Activated T-helper 17 cell treated with anti-CD3 and anti-CD28 coated beads, Interleukin-2, amount 50 U/mL, for 72 hours (primary cell): ENCODE measurements around the gene ENPEP. TPM values are rescaled to one million over a fixed set of nuclear protein-coding genes. Genes with fewer than 3 reads are reported as not detected.

Experiments
- ATAC-seq: fragments of 150-1000 bp; cut with Tn5 transposase; replicated peaks from 2 replicates; pipeline ENCODE4 v1.10.0; 2021; ENCODE audit warnings: mild to moderate bottlenecking, moderate library complexity
- H3K27ac Mint-ChIP-seq: one replicate; pipeline ENCODE4 v1.8.0; 2022; ENCODE audit warnings: mixed read lengths
- H3K27me3 Mint-ChIP-seq: one replicate; pipeline ENCODE4 v1.8.0; 2022; ENCODE audit warnings: mixed read lengths
- H3K36me3 Mint-ChIP-seq: one replicate; pipeline ENCODE4 v1.8.0; 2022; ENCODE audit warnings: low read depth, mild to moderate bottlenecking, mixed read lengths
- H3K4me1 Mint-ChIP-seq: one replicate; pipeline ENCODE4 v1.8.0; 2022; ENCODE audit warnings: mixed read lengths
- H3K4me3 Mint-ChIP-seq: one replicate; pipeline ENCODE4 v1.8.0; 2022; ENCODE audit warnings: mild to moderate bottlenecking, mixed read lengths
- H3K9me3 Mint-ChIP-seq: one replicate; pipeline ENCODE4 v1.8.0; 2022; ENCODE audit warnings: mixed read lengths
- total RNA-seq, 2 donors: library from RNA; stranded (reverse); gene quantifications; one replicate each; pipeline ENCODE4 v1.2.3, GENCODE V29; 2022

ENPEP gene
- total RNA-seq, 2 donors from 2014 or later: 0.16 TPM; not detected in 1

DNA sequence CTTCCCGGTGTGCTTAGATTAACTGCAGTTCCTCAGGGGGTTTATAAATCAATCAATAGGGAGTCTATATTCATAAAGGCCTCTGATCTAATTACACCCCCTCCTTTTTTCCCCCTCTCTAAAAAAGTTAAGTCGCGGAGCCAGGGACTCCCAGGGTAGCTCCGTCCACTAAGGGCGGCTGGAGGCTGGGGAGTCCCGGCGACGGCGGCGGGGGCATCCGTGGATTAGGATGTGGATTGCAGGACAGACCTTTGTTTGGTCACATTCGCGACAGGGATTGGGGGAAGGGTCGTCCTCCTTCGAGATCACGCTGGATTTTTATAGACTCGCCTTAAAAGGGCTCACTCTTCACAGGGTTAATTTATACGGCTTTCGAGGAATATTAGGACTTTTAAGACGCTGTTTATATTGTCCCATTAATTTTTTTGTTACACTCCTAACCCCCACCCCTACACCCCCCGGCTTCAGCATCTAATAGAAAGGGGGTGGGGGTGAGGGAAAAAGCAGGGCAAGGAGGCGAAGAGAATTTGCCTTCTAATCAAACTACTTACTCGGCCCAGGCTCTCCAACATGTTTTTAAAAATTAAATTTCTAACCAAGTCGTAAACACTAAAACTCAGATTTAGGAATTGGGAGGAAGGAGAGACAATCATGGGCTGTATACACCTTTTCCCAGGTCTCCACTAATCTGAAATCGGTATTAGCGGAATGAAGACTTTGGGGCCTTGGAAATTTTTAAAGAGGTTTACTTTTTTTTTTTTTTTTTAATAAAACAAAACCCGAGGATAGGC lies 138.4 kb downstream of the ENPEP start:
- no peaks in the 10 kb centered on the region for H3K9me3 Mint-ChIP-seq
- peaks cover under 1% of the 10 kb centered on the region for H3K4me1 Mint-ChIP-seq
- H3K4me3 Mint-ChIP-seq: no peak overlapping the region
- no peak for ATAC-seq
- peaks cover 70% of the 10 kb centered on the region for H3K27me3 Mint-ChIP-seq
- H3K36me3 Mint-ChIP-seq: peaks cover under 1% of the 10 kb centered on the region
- no peak overlapping the region for H3K27ac Mint-ChIP-seq

Other genes with a start within 250 kb of the ENPEP start
- gene PITX2, start 146.9 kb downstream of the ENPEP start, total RNA-seq: under 1 TPM in 1 of 2 donors, not detected in 1; 0.13 TPM